HCT116 (cell line): ENCODE measurements around the gene KCNH3. TPM values are rescaled to one million over a fixed set of nuclear protein-coding genes. Genes with fewer than 3 reads are reported as not detected.

Experiments
- ATAC-seq: fragments of 200-7000 bp; cut with Tn5 transposase; 2 replicates; pipeline ENCODE4 v1.9.1; 2020; ENCODE audit warnings: mild to moderate bottlenecking, moderate library complexity
- BruUV-seq: library from RNA; stranded (reverse); fragments of 400-500 nt; replicated peaks from 2 replicates; lab custom pipeline; 2021; lab: Mats Ljungman, UMichigan
- CTCF ChIA-PET: fragments of 300-600 bp; sonication (Branson Sonifier 250); formaldehyde crosslinking; loops from one replicate; lab custom pipeline; 2021; ENCODE audit warnings: antibody characterized with exemption; lab: Charles Lee
- POLR2A ChIA-PET: fragments of 300-600, 350-600 bp; sonication (Branson Sonifier 250); formaldehyde crosslinking; loops from one replicate; lab custom pipeline; 2021; ENCODE audit warnings: antibody characterized with exemption; lab: Charles Lee
- RAD21 ChIA-PET, 2 experiments: fragments of 300-600 bp; sonication (Branson Sonifier 250); formaldehyde crosslinking; loops; one replicate each; lab custom pipeline; 2023; ENCODE audit warnings: low total read pairs in 2 of 2; ENCODE audit not compliant: uncharacterized antibody in 2 of 2, unreplicated experiment in 2 of 2, low non-redundant PET in 1 of 2; lab: Charles Lee
- DNase-seq: peaks from one replicate; pipeline ENCODE4 v3.0.0-alpha.2; 2010; ENCODE audit warnings: low read depth, low spot score
- H2AFZ ChIP-seq: fragments of 200-600 bp; shearing (Covaris generic), sonication (generic); 2 replicates; pipeline ENCODE4 v1.6.1; 2017; ENCODE audit warnings: low read depth, mixed run types, mixed read lengths, antibody characterized with exemption, low read length; ENCODE audit not compliant: poor library complexity, severe bottlenecking
- H3K27ac ChIP-seq: 2 replicates; pipeline ENCODE4 v1.5.1; 2012; ENCODE audit warnings: low read depth, low read length
- H3K27me3 ChIP-seq: fragments of 200-600 bp; sonication (generic); 2 replicates; pipeline ENCODE4 v1.6.1; 2016; ENCODE audit warnings: mixed run types, low read length, mixed read lengths; ENCODE audit not compliant: insufficient read depth
- H3K36me3 ChIP-seq, 2 experiments: fragments of 200-500 bp in 1 of 2; fragments of 200-600 bp in 1 of 2; sonication (Bioruptor generic) in 1 of 2; sonication (generic) in 1 of 2; 2 replicates each; pipeline versions ENCODE4 v1.5.1 to v1.6.1; 2014 to 2016; ENCODE audit warnings: low read length in 2 of 2, inconsistent platforms in 1 of 2, mixed read lengths in 1 of 2, mixed run types in 1 of 2; ENCODE audit not compliant: insufficient read depth in 2 of 2, control insufficient read depth in 1 of 2
- H3K4me1 ChIP-seq, 2 experiments: fragments of 200-600 bp in 1 of 2; sonication (generic) in 1 of 2; 2 replicates each; pipeline versions ENCODE4 v1.5.1 to v1.6.1; 2012 to 2017; ENCODE audit warnings: low read length in 2 of 2, inconsistent platforms in 1 of 2, mild to moderate bottlenecking in 1 of 2, mixed read lengths in 1 of 2, mixed run types in 1 of 2, moderate library complexity in 1 of 2; ENCODE audit not compliant: insufficient read depth in 2 of 2, control insufficient read depth in 1 of 2
- H3K4me2 ChIP-seq: fragments of 200-600 bp; sonication (generic); 2 replicates; pipeline ENCODE4 v1.6.1; 2017; ENCODE audit warnings: mixed run types, low read length, mixed read lengths
- H3K4me3 ChIP-seq, 2 experiments: fragments of 200-600 bp in 1 of 2; sonication (generic) in 1 of 2; replicated peaks in 1 of 2; 2 replicates each; pipeline ENCODE4 v1.5.1; 2011 to 2016; ENCODE audit warnings: low read length in 2 of 2, control low read depth in 1 of 2, low read depth in 1 of 2, mild to moderate bottlenecking in 1 of 2, mixed read lengths in 1 of 2, mixed run types in 1 of 2
- H3K79me2 ChIP-seq: fragments of 200-600 bp; sonication (generic); 2 replicates; pipeline ENCODE4 v1.6.1; 2017; ENCODE audit warnings: mild to moderate bottlenecking, mixed run types, low read length, moderate library complexity, mixed read lengths; ENCODE audit not compliant: insufficient read depth
- H3K9ac ChIP-seq: fragments of 200-600 bp; sonication (generic); 2 replicates; pipeline ENCODE4 v1.6.1; 2016; ENCODE audit warnings: low read length, mixed read lengths
- H3K9me2 ChIP-seq: fragments of 200-600 bp; sonication (generic), shearing (Covaris generic); 2 replicates; pipeline ENCODE4 v1.6.1; 2017; ENCODE audit warnings: mixed run types, mild to moderate bottlenecking, moderate library complexity; ENCODE audit not compliant: insufficient read depth
- H3K9me3 ChIP-seq, 2 experiments: fragments of 200-500 bp in 1 of 2; fragments of 200-600 bp in 1 of 2; sonication (Bioruptor generic) in 1 of 2; sonication (generic) in 1 of 2; 2 replicates each; pipeline ENCODE4 v1.6.1; 2014 to 2017; ENCODE audit warnings: low read length in 2 of 2, mixed read lengths in 2 of 2, inconsistent platforms in 1 of 2, low read depth in 1 of 2, mild to moderate bottlenecking in 1 of 2, mixed run types in 1 of 2, moderate library complexity in 1 of 2; ENCODE audit not compliant: control insufficient read depth in 1 of 2, insufficient read depth in 1 of 2
- H4K20me1 ChIP-seq: fragments of 200-600 bp; sonication (generic), shearing (Covaris generic); 2 replicates; pipeline ENCODE4 v1.6.1; 2017; ENCODE audit warnings: mixed run types, mild to moderate bottlenecking, moderate library complexity; ENCODE audit not compliant: insufficient read depth
- ATF3 ChIP-seq: IDR thresholded peaks from 2 replicates; pipeline ENCODE4 v1.6.1; 2012
- EGR1 ChIP-seq: IDR thresholded peaks from 2 replicates; pipeline ENCODE4 v1.6.1; 2012; ENCODE audit warnings: low read depth
- POLR2A ChIP-seq: IDR thresholded peaks from 2 replicates; pipeline ENCODE4 v1.7.0; 2011; ENCODE audit warnings: borderline replicate concordance; ENCODE audit not compliant: insufficient read depth, insufficient read length; ENCODE audit errors: extremely low read depth
- POLR2AphosphoS5 ChIP-seq: IDR thresholded peaks from 2 replicates; pipeline ENCODE4 v1.6.1; 2011; ENCODE audit warnings: mild to moderate bottlenecking, low read depth, low read length, moderate library complexity
- SIN3A ChIP-seq: IDR thresholded peaks from 2 replicates; pipeline ENCODE4 v1.6.1; 2012; ENCODE audit warnings: low read depth
- SP1 ChIP-seq: IDR thresholded peaks from 2 replicates; pipeline ENCODE4 v1.6.1; 2012; ENCODE audit warnings: low read depth
- ZBTB33 ChIP-seq: IDR thresholded peaks from 2 replicates; pipeline ENCODE4 v1.6.1; 2011; ENCODE audit warnings: mild to moderate bottlenecking, low read length, moderate library complexity; ENCODE audit not compliant: insufficient replicate concordance; ENCODE audit errors: extremely low read depth
- ZFX ChIP-seq: fragments of 450-650 bp; IDR thresholded peaks from 2 replicates; pipeline ENCODE4 v1.6.1; 2017
- intact Hi-C: fragments of 100-400 bp; cut with micrococcal nuclease; formaldehyde crosslinking; loops from 2 replicates; pipeline ENCODE4 v1.10.0; 2022
- total RNA-seq: library from RNA; stranded (reverse); gene quantifications from one replicate; pipeline ENCODE4 v1.2.1, GENCODE V29; 2021; ENCODE audit not compliant: unreplicated experiment
- TF ChIP-seq, protein P1 (sequence below): IDR thresholded peaks from 2 replicates; pipeline ENCODE4 v1.6.1; 2012; ENCODE audit warnings: low read depth
- TF ChIP-seq, protein P2 (sequence below): IDR thresholded peaks from 2 replicates; pipeline ENCODE4 v1.6.1; 2012

KCNH3 gene
- total RNA-seq, 1 experiment from 2014 or later, result 35.3 TPM

DNA sequence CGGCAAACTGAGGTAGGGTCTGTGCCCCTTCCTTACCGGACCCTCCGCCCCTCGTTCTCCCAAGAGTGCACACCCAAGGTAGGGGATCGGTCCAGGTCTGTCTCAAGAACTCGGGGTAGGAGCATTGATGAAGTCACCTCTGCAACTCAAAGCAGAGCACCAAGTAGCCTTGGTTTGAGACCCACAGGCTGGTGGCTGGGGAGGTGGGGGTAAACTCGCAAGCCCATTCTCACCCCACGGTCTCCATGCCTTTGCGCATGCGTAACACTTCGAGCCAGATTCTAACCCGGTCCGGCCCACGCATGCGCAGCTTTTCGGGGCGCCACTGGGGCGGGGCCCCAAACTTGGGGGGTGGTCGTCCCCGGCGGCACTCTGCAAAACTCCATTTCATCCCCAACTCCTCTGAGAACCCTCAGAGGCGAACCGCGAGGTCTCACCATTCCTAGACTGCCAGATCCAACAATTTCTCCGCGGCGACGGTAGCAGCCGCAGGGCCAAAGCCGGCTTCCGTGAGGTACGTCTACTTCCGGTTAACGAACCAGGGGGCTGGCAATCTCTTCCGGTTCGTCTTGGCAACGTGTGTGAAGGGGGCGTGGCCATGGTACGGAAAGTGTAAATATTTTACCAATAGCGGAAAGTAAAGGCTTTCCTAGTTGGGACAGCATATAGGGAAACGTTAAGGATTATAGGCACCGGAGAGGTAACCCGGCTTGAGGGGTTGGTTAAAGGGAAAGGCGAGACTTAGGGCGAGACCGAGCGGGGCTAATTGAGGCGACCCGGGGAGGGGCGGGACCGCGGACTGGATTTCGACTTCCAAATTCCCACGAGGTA, 29.0 kb downstream of the KCNH3 start, which contains the start of gene MCRS1:
Gene MCRS1 (minus strand): TSS at position 532 of the 831 bp plus-strand sequence. CDS start 1,411 bp downstream, outside the sequence.
- Histone ChIP-seq H3K4me1 (peaks cover 8 to 15% of the 10 kb centered on the region in 2 experiments; a peak in 3 of 4 replicates), H3K27ac (peak within 1 kb of the TSS; percentile 67), H2AFZ (peak within 1 kb of the TSS; percentile 13), H3K27me3 (no peaks in the 10 kb centered on the region), H3K9me3 (no peaks in the 10 kb centered on the region), H4K20me1 (no peaks in the 10 kb centered on the region)
- BruUV-seq, result TSS peak; percentile 80
- CTCF ChIA-PET, result interaction anchor here (0.9 to 3.2 kb wide), 5 partner anchors 12 to 220 kb away, joined by 3 to 15 read pairs (median 4); partner anchors contain the start of gene PRPF40B
- TF ChIP-seq, protein P1, sequence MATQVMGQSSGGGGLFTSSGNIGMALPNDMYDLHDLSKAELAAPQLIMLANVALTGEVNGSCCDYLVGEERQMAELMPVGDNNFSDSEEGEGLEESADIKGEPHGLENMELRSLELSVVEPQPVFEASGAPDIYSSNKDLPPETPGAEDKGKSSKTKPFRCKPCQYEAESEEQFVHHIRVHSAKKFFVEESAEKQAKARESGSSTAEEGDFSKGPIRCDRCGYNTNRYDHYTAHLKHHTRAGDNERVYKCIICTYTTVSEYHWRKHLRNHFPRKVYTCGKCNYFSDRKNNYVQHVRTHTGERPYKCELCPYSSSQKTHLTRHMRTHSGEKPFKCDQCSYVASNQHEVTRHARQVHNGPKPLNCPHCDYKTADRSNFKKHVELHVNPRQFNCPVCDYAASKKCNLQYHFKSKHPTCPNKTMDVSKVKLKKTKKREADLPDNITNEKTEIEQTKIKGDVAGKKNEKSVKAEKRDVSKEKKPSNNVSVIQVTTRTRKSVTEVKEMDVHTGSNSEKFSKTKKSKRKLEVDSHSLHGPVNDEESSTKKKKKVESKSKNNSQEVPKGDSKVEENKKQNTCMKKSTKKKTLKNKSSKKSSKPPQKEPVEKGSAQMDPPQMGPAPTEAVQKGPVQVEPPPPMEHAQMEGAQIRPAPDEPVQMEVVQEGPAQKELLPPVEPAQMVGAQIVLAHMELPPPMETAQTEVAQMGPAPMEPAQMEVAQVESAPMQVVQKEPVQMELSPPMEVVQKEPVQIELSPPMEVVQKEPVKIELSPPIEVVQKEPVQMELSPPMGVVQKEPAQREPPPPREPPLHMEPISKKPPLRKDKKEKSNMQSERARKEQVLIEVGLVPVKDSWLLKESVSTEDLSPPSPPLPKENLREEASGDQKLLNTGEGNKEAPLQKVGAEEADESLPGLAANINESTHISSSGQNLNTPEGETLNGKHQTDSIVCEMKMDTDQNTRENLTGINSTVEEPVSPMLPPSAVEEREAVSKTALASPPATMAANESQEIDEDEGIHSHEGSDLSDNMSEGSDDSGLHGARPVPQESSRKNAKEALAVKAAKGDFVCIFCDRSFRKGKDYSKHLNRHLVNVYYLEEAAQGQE, result no peak
- TF ChIP-seq EGR1 (peak; percentile 71), POLR2AphosphoS5 (peak; percentile 91), ZFX (peak; percentile 66; the same call in 1 of the 2 replicates), ZBTB33 (no peak), POLR2A (peak; percentile 81), ATF3 (no peak), SP1 (peak; percentile 49), SIN3A (peak; percentile 57; the same call in 1 of the 2 replicates)
- TF ChIP-seq, protein P2, sequence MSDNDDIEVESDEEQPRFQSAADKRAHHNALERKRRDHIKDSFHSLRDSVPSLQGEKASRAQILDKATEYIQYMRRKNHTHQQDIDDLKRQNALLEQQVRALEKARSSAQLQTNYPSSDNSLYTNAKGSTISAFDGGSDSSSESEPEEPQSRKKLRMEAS, result peak; percentile 93
- TF ChIP-seq, all 23 proteins: peak for 7
- ATAC-seq, result peak; percentile 80
- ChIA-PET POLR2A (interaction anchor here (0.6 to 1.0 kb wide), 3 partner anchors 20 to 437 kb away, joined by 3 to 5 read pairs (median 3); partner anchors contain the start of gene SPATS2), RAD21 (no interaction called here)
- Histone ChIP-seq H3K9me2 (no peaks in the 10 kb centered on the region), H3K36me3 (peaks cover 9 to 28% of the 10 kb centered on the region in 2 experiments; a peak in 3 of 4 replicates), H3K9ac (peak within 1 kb of the TSS; percentile 95), H3K4me3 (peak within 1 kb of the TSS; percentile 98 to 100), H3K79me2 (peaks cover 67% of the 10 kb centered on the region), H3K4me2 (peak within 1 kb of the TSS; percentile 81)
- peak; percentile 86 for DNase-seq
- intact Hi-C loops, result loop anchor here (5.0 kb wide), 1 partner anchor 211 kb away; no protein-coding TSS in a partner anchor
